Neural cell (in vitro differentiated cells): ENCODE data around the gene KCTD16. TPM values are rescaled to one million over a fixed set of nuclear protein-coding genes. Genes with fewer than 3 reads are reported as not detected.

ENCODE experiments used
- H2AFZ ChIP-seq: fragments of 200-600, 300-800 bp; sonication (generic), shearing (Covaris generic); 2 replicates; pipeline ENCODE4 v1.6.0; 2014; ENCODE audit warnings: low read depth, mild to moderate bottlenecking, antibody characterized with exemption, low read length, moderate library complexity
- H3F3A ChIP-seq: fragments of 200-600 bp; shearing (Covaris generic); 2 replicates; pipeline ENCODE4 v1.6.1; 2016; ENCODE audit warnings: mild to moderate bottlenecking, moderate library complexity, mixed read lengths, antibody characterized with exemption, low read length; ENCODE audit not compliant: insufficient read depth, poor library complexity, severe bottlenecking
- H3K27ac ChIP-seq: fragments of 200-600, 300-800 bp; sonication (generic), shearing (Covaris generic); 2 replicates; pipeline ENCODE4 v1.5.1; 2014; ENCODE audit warnings: mild to moderate bottlenecking, low read length, moderate library complexity
- H3K27me3 ChIP-seq: fragments of 300-800, 200-600 bp; sonication (generic), shearing (Covaris generic); 2 replicates; pipeline ENCODE4 v1.6.0; 2014; ENCODE audit warnings: mild to moderate bottlenecking, low read depth, low read length, moderate library complexity; ENCODE audit not compliant: insufficient read depth
- H3K36me3 ChIP-seq: fragments of 300-800, 200-600 bp; sonication (generic), shearing (Covaris generic); 2 replicates; pipeline ENCODE4 v1.5.1; 2014; ENCODE audit warnings: mild to moderate bottlenecking, antibody characterized with exemption, low read length, moderate library complexity; ENCODE audit not compliant: insufficient read depth
- H3K4me2 ChIP-seq: fragments of 300-800, 200-600 bp; sonication (generic), shearing (Covaris generic); 2 replicates; pipeline ENCODE4 v1.6.0; 2014; ENCODE audit warnings: mild to moderate bottlenecking, low read length
- H3K4me3 ChIP-seq: fragments of 300-800, 200-600 bp; sonication (generic), shearing (Covaris generic); 2 replicates; pipeline ENCODE4 v1.5.1; 2014; ENCODE audit warnings: mild to moderate bottlenecking, low read length, moderate library complexity
- H3K79me2 ChIP-seq: fragments of 200-600 bp; shearing (Covaris generic); replicated peaks from 2 replicates; pipeline ENCODE4 v1.6.0; 2014; ENCODE audit warnings: mild to moderate bottlenecking, low read length, moderate library complexity; ENCODE audit not compliant: insufficient read depth
- H3K9ac ChIP-seq: fragments of 300-800, 200-600 bp; sonication (generic), shearing (Covaris generic); 2 replicates; pipeline ENCODE4 v1.6.1; 2016; ENCODE audit warnings: mild to moderate bottlenecking, low read length, mixed read lengths
- H3K9me2 ChIP-seq: fragments of 200-600 bp; shearing (Covaris generic); 2 replicates; pipeline ENCODE4 v1.6.1; 2016; ENCODE audit warnings: mild to moderate bottlenecking, low read length, mixed read lengths; ENCODE audit not compliant: insufficient read depth
- H3K9me3 ChIP-seq: fragments of 200-600, 300-800 bp; sonication (generic), shearing (Covaris generic); 2 replicates; pipeline ENCODE4 v1.6.1; 2016; ENCODE audit warnings: mild to moderate bottlenecking, mixed run types, low read length, moderate library complexity, mixed read lengths
- H4K20me1 ChIP-seq: fragments of 200-600 bp; shearing (Covaris generic); 2 replicates; pipeline ENCODE4 v1.6.1; 2016; ENCODE audit warnings: mild to moderate bottlenecking, mixed run types; ENCODE audit not compliant: insufficient read depth
- CTCF ChIP-seq: fragments of 450-650 bp; IDR thresholded peaks from 2 replicates; pipeline ENCODE4 v1.5.1; 2014; ENCODE audit warnings: antibody characterized with exemption, mild to moderate bottlenecking, moderate library complexity; ENCODE audit not compliant: poor library complexity, severe bottlenecking
- EP300 ChIP-seq: fragments of 450-650 bp; conservative IDR thresholded peaks from 2 replicates; pipeline ENCODE4 v1.6.1; 2014; ENCODE audit warnings: antibody characterized with exemption, mild to moderate bottlenecking, moderate library complexity; ENCODE audit not compliant: poor library complexity, severe bottlenecking
- EZH2 ChIP-seq: fragments of 200-600, 300-800 bp; shearing (Covaris generic), sonication (generic); IDR thresholded peaks from 2 replicates; pipeline ENCODE4 v1.6.1; 2014; ENCODE audit warnings: antibody characterized with exemption, low read length, borderline replicate concordance, mild to moderate bottlenecking; ENCODE audit not compliant: insufficient read depth, poor library complexity, severe bottlenecking
- MXI1 ChIP-seq: fragments of 450-650 bp; conservative IDR thresholded peaks from 2 replicates; pipeline ENCODE4 v1.6.1; 2014; ENCODE audit warnings: antibody characterized with exemption, mild to moderate bottlenecking; ENCODE audit not compliant: poor library complexity, severe bottlenecking
- POLR2AphosphoS5 ChIP-seq: IDR thresholded peaks from 2 replicates; pipeline ENCODE4 v1.6.1; 2012
- RAD21 ChIP-seq: fragments of 450-650 bp; conservative IDR thresholded peaks from 2 replicates; pipeline ENCODE4 v1.6.1; 2014; ENCODE audit warnings: antibody characterized with exemption, mild to moderate bottlenecking, moderate library complexity
- REST ChIP-seq: IDR thresholded peaks from 2 replicates; pipeline ENCODE4 v1.6.1; 2012; ENCODE audit warnings: borderline replicate concordance
- SMC3 ChIP-seq: fragments of 450-650 bp; conservative IDR thresholded peaks from 2 replicates; pipeline ENCODE4 v1.6.1; 2014; ENCODE audit warnings: antibody characterized with exemption, mild to moderate bottlenecking, moderate library complexity; ENCODE audit not compliant: poor library complexity
- TAF1 ChIP-seq: IDR thresholded peaks from 2 replicates; pipeline ENCODE4 v1.6.1; 2012; ENCODE audit warnings: low read depth
- polyA plus RNA-seq: library from polyadenylated mRNA; depleted of rRNA; stranded (reverse); fragments of >200 nt; gene quantifications from 2 replicates; pipeline ENCODE4 v1.2.3, GENCODE V29; 2014

Gene KCTD16
- polyA plus RNA-seq, 1 donor from 2014 or later: 7.1 TPM

- Histone ChIP-seq H4K20me1 (no peaks in the 10 kb centered on the region), H3K36me3 (no peaks in the 10 kb centered on the region), H2AFZ (no peak overlapping the region), H3K9ac (no peak overlapping the region), H3K27me3 (no peaks in the 10 kb centered on the region), H3K79me2 (no peaks in the 10 kb centered on the region), H3K4me3 (no peak overlapping the region), H3F3A (no peaks in the 10 kb centered on the region), H3K4me2 (no peak overlapping the region), H3K9me3 (no peaks in the 10 kb centered on the region), H3K9me2 (no peaks in the 10 kb centered on the region), H3K27ac (no peak overlapping the region)
- TF ChIP-seq POLR2AphosphoS5 (no peak), EZH2 (no peak), TAF1 (no peak), SMC3 (peak; percentile 29), MXI1 (no peak), CTCF (peak; percentile 23), RAD21 (no peak), REST (no peak), EP300 (no peak)
Observed at GRCh38 chr5:144139586-144139985, 31.1 kb upstream of the KCTD16 start.

- no peaks in the 10 kb centered on the region for H4K20me1 ChIP-seq
- no peak for TF ChIP-seq RAD21
- H3K4me3 ChIP-seq: no peak overlapping the region
- no peaks in the 10 kb centered on the region for H3K9me3 ChIP-seq
- no peak overlapping the region for H3K9ac ChIP-seq
- no peaks in the 10 kb centered on the region for H3K36me3 ChIP-seq
- H3K9me2 ChIP-seq: no peaks in the 10 kb centered on the region
- no peaks in the 10 kb centered on the region for H3K27me3 ChIP-seq
- H3K27ac ChIP-seq: no peak overlapping the region
- H3F3A ChIP-seq: no peaks in the 10 kb centered on the region
- no peak overlapping the region for H3K4me2 ChIP-seq
- no peaks in the 10 kb centered on the region for H3K79me2 ChIP-seq
- no peak overlapping the region for H2AFZ ChIP-seq
Observed at GRCh38 chr5:144141585-144141984, 29.1 kb upstream of the KCTD16 start.

- Histone ChIP-seq H3K9me3 (no peaks in the 10 kb centered on the region), H3K4me3 (no peak overlapping the region), H3K79me2 (no peaks in the 10 kb centered on the region), H3K27me3 (no peaks in the 10 kb centered on the region), H3F3A (no peaks in the 10 kb centered on the region), H3K27ac (no peak overlapping the region), H3K9ac (no peak overlapping the region), H2AFZ (no peak overlapping the region), H3K4me2 (no peak overlapping the region), H4K20me1 (no peaks in the 10 kb centered on the region), H3K36me3 (no peaks in the 10 kb centered on the region), H3K9me2 (no peaks in the 10 kb centered on the region)
- TF ChIP-seq CTCF: peak; percentile 87
- peak; percentile 85 for TF ChIP-seq RAD21
- TF ChIP-seq SMC3: peak; percentile 84
- TF ChIP-seq EP300: no peak
Observed at GRCh38 chr5:144142139-144142823, 28.4 kb upstream of the KCTD16 start.
